HEK293 (cell line): ENCODE results near the gene KRTAP3-1.

ENCODE experiments used
- CTCF ChIA-PET: fragments of 350-600 bp; formaldehyde crosslinking; extraction: SDS; loops from one replicate; lab custom pipeline; 2021; ENCODE audit warnings: antibody characterized with exemption; lab: Yijun Ruan, JAX
- POLR2A ChIA-PET: fragments of 300-600 bp; formaldehyde crosslinking; extraction: SDS; loops from one replicate; lab custom pipeline; 2020; ENCODE audit warnings: antibody characterized with exemption, inconsistent platforms; lab: Yijun Ruan, JAX
- H3K27ac ChIP-seq: fragments of 200-500 bp; sonication (Bioruptor generic); 2 replicates; pipeline ENCODE4 v1.5.1; 2014; ENCODE audit warnings: low read depth, low read length, control low read depth, inconsistent platforms; ENCODE audit errors: extremely low read depth
- H3K36me3 ChIP-seq, 2 experiments: fragments of 200-500 bp in 1 of 2; sonication (Bioruptor generic) in 1 of 2; 1 replicate in 1 of 2; 2 replicates in 1 of 2; pipeline ENCODE4 v1.5.1; 2014 to 2017; ENCODE audit warnings: inconsistent platforms in 2 of 2, low read length in 2 of 2; ENCODE audit not compliant: control insufficient read depth in 2 of 2, insufficient read depth in 1 of 2
- H3K4me1 ChIP-seq: fragments of 200-500 bp; sonication (Bioruptor generic); 2 replicates; pipeline ENCODE4 v1.5.1; 2014; ENCODE audit warnings: mild to moderate bottlenecking, low read length, inconsistent platforms; ENCODE audit not compliant: control insufficient read depth, insufficient read depth
- H3K4me3 ChIP-seq: 2 replicates; pipeline ENCODE4 v1.5.1; 2011; ENCODE audit warnings: low read depth, mild to moderate bottlenecking, control low read depth, low read length, moderate library complexity
- H3K9me3 ChIP-seq: fragments of 200-500 bp; sonication (Bioruptor generic); 2 replicates; pipeline ENCODE4 v1.5.1; 2014; ENCODE audit warnings: low read depth, low read length, inconsistent platforms; ENCODE audit not compliant: control insufficient read depth, insufficient read depth
- AEBP2 ChIP-seq: fragments of 450-650 bp; formaldehyde crosslinking; IDR thresholded peaks from 2 replicates; pipeline ENCODE4 v1.5.1; 2016; ENCODE audit warnings: missing biosample characterization, missing genetic modification characterization, borderline replicate concordance
- GLIS2 ChIP-seq: fragments of 450-650 bp; formaldehyde crosslinking; IDR thresholded peaks from 2 replicates; pipeline ENCODE4 v1.5.1; 2016; ENCODE audit warnings: missing biosample characterization, missing genetic modification characterization
- IKZF3 ChIP-seq: fragments of 450-650 bp; IDR thresholded peaks from 2 replicates; pipeline ENCODE4 v1.5.0; 2018; ENCODE audit warnings: missing biosample characterization, mild to moderate bottlenecking, missing genetic modification characterization, moderate library complexity
- INSM2 ChIP-seq: fragments of 450-650 bp; formaldehyde crosslinking; IDR thresholded peaks from 2 replicates; pipeline ENCODE4 v1.5.1; 2016; ENCODE audit warnings: missing biosample characterization, missing genetic modification characterization
- KLF16 ChIP-seq: fragments of 450-650 bp; formaldehyde crosslinking; IDR thresholded peaks from 2 replicates; pipeline ENCODE4 v1.5.1; 2017; ENCODE audit warnings: missing biosample characterization, missing genetic modification characterization
- MEIS1 ChIP-seq: sonication (generic); formaldehyde crosslinking; IDR thresholded peaks from 2 replicates; pipeline ENCODE4 v1.8.1; 2022; ENCODE audit warnings: missing genetic modification reagents, mild to moderate bottlenecking, borderline replicate concordance
- OSR2 ChIP-seq: fragments of 450-650 bp; formaldehyde crosslinking; IDR thresholded peaks from 2 replicates; pipeline ENCODE4 v1.5.1; 2016; ENCODE audit warnings: missing biosample characterization, missing genetic modification characterization
- OVOL3 ChIP-seq: fragments of 450-650 bp; formaldehyde crosslinking; IDR thresholded peaks from 2 replicates; pipeline ENCODE4 v1.5.1; 2016; ENCODE audit warnings: missing biosample characterization, missing genetic modification characterization
- REST ChIP-seq: fragments of 450-650 bp; formaldehyde crosslinking; IDR thresholded peaks from 2 replicates; pipeline ENCODE4 v1.5.1; 2016; ENCODE audit warnings: missing biosample characterization, missing genetic modification characterization
- SALL2 ChIP-seq: fragments of 450-650 bp; formaldehyde crosslinking; IDR thresholded peaks from 2 replicates; pipeline ENCODE4 v1.5.0; 2017; ENCODE audit warnings: missing biosample characterization, mild to moderate bottlenecking, missing genetic modification characterization, borderline replicate concordance
- SCRT2 ChIP-seq: fragments of 450-650 bp; formaldehyde crosslinking; IDR thresholded peaks from 2 replicates; pipeline ENCODE4 v1.5.1; 2016; ENCODE audit warnings: missing biosample characterization, missing genetic modification characterization
- SETDB1 ChIP-seq: IDR thresholded peaks from one replicate; pipeline ENCODE4 v1.6.1; 2017; ENCODE audit warnings: mild to moderate bottlenecking, low read length, moderate library complexity, mixed read lengths; ENCODE audit not compliant: insufficient read length
- WT1 ChIP-seq: fragments of 450-650 bp; formaldehyde crosslinking; IDR thresholded peaks from 2 replicates; pipeline ENCODE4 v1.5.1; 2016; ENCODE audit warnings: missing biosample characterization, missing genetic modification characterization
- ZBTB6 ChIP-seq: fragments of 450-650 bp; formaldehyde crosslinking; IDR thresholded peaks from 2 replicates; pipeline ENCODE4 v1.5.1; 2017; ENCODE audit warnings: missing biosample characterization, missing genetic modification characterization
- ZFP41 ChIP-seq: fragments of 450-650 bp; formaldehyde crosslinking; IDR thresholded peaks from 2 replicates; pipeline ENCODE4 v1.5.1; 2016; ENCODE audit warnings: missing biosample characterization, missing genetic modification characterization, borderline replicate concordance
- ZNF132 ChIP-seq: fragments of 450-650 bp; formaldehyde crosslinking; IDR thresholded peaks from 2 replicates; pipeline ENCODE4 v1.5.1; 2017; ENCODE audit warnings: missing biosample characterization, missing genetic modification characterization, borderline replicate concordance
- ZNF174 ChIP-seq: fragments of 450-650 bp; formaldehyde crosslinking; IDR thresholded peaks from 2 replicates; pipeline ENCODE4 v1.5.0; 2017; ENCODE audit warnings: missing biosample characterization, mild to moderate bottlenecking, missing genetic modification characterization
- ZNF2 ChIP-seq: fragments of 450-650 bp; formaldehyde crosslinking; IDR thresholded peaks from 2 replicates; pipeline ENCODE4 v1.5.1; 2016; ENCODE audit warnings: missing biosample characterization, missing genetic modification characterization
- ZNF266 ChIP-seq: fragments of 450-650 bp; formaldehyde crosslinking; IDR thresholded peaks from 2 replicates; pipeline ENCODE4 v1.5.1; 2016; ENCODE audit warnings: missing biosample characterization, missing genetic modification characterization, low read depth
- ZNF292 ChIP-seq: fragments of 450-650 bp; formaldehyde crosslinking; IDR thresholded peaks from 2 replicates; pipeline ENCODE4 v1.5.1; 2016; ENCODE audit warnings: low read depth, missing biosample characterization, missing genetic modification characterization, borderline replicate concordance
- ZNF501 ChIP-seq: fragments of 450-650 bp; formaldehyde crosslinking; IDR thresholded peaks from 2 replicates; pipeline ENCODE4 v1.5.1; 2016; ENCODE audit warnings: missing biosample characterization, missing genetic modification characterization
- ZNF514 ChIP-seq: fragments of 450-650 bp; formaldehyde crosslinking; IDR thresholded peaks from 2 replicates; pipeline ENCODE4 v1.5.1; 2016; ENCODE audit warnings: missing biosample characterization, missing genetic modification characterization
- ZNF548 ChIP-seq: fragments of 450-650 bp; formaldehyde crosslinking; IDR thresholded peaks from 2 replicates; pipeline ENCODE4 v1.5.1; 2016; ENCODE audit warnings: missing biosample characterization, missing genetic modification characterization
- ZNF621 ChIP-seq: fragments of 450-650 bp; formaldehyde crosslinking; IDR thresholded peaks from 2 replicates; pipeline ENCODE4 v1.5.1; 2017; ENCODE audit warnings: missing biosample characterization, missing genetic modification characterization
- ZNF677 ChIP-seq: fragments of 450-650 bp; IDR thresholded peaks from 2 replicates; pipeline ENCODE4 v1.5.0; 2018; ENCODE audit warnings: missing biosample characterization, mild to moderate bottlenecking, missing genetic modification characterization, moderate library complexity
- ZNF747 ChIP-seq: fragments of 450-650 bp; formaldehyde crosslinking; IDR thresholded peaks from 2 replicates; pipeline ENCODE4 v1.5.1; 2016; ENCODE audit warnings: missing biosample characterization, missing genetic modification characterization
- ZNF776 ChIP-seq: fragments of 450-650 bp; formaldehyde crosslinking; IDR thresholded peaks from 2 replicates; pipeline ENCODE4 v1.5.0; 2017; ENCODE audit warnings: missing biosample characterization, missing genetic modification characterization, borderline replicate concordance

The KRTAP3-1 gene

GRCh38 chr17:41012326-41013120, 3.6 kb upstream of the KRTAP3-1 start:
- H3K27ac ChIP-seq = no peak overlapping the region
- POLR2A ChIA-PET = no interaction called here
- no peak for TF ChIP-seq ZBTB6 (tag by site-specific recombination)
- TF ChIP-seq IKZF3 (tag by site-specific recombination) = no peak
- no peak for TF ChIP-seq ZNF174
- no peak for TF ChIP-seq SETDB1
- no peak for TF ChIP-seq OVOL3 (tag by site-specific recombination)
- TF ChIP-seq AEBP2 (tag by site-specific recombination) = no peak
- no peak for TF ChIP-seq SCRT2
- TF ChIP-seq ZFP41 = no peak
- no peak for TF ChIP-seq ZNF266 (tag by site-specific recombination)
- no peak for TF ChIP-seq ZNF621 (tag by site-specific recombination)
- TF ChIP-seq WT1 (tag by site-specific recombination) = no peak
- no peak for TF ChIP-seq SALL2 (tag by site-specific recombination)

GRCh38 chr17:41010441-41010840, 1.5 kb upstream of the KRTAP3-1 start:
- CTCF ChIA-PET = interaction anchor here (0.7 kb wide), 1 partner anchor 44 kb away, joined by 3 read pairs; no protein-coding TSS in a partner anchor

More at GRCh38 chr17:41012326-41013120, 3.6 kb upstream of the KRTAP3-1 start:
- no peaks in the 10 kb centered on the region for H3K4me1 ChIP-seq
- H3K36me3 ChIP-seq = no peaks in the 10 kb centered on the region
- CTCF ChIA-PET = no interaction called here
- H3K9me3 ChIP-seq = no peaks in the 10 kb centered on the region
- no peak overlapping the region for H3K4me3 ChIP-seq

More at GRCh38 chr17:41010441-41010840, 1.5 kb upstream of the KRTAP3-1 start:
- TF ChIP-seq MEIS1 (CRISPR knock-in tag) = no peak
- TF ChIP-seq ZNF2 = no peak
- TF ChIP-seq KLF16 (tag by site-specific recombination) = no peak
- no peak for TF ChIP-seq ZNF292 (tag by site-specific recombination)
- no peak for TF ChIP-seq OSR2
- TF ChIP-seq ZNF747 = no peak
- no peak for TF ChIP-seq ZNF677 (tag by site-specific recombination)
- TF ChIP-seq INSM2 (tag by site-specific recombination) = no peak
- no peak for TF ChIP-seq ZNF501
- no peak for TF ChIP-seq ZNF514 (tag by site-specific recombination)
- no peak for TF ChIP-seq ZNF776 (tag by site-specific recombination)
- TF ChIP-seq GLIS2 (tag by site-specific recombination) = no peak
- no peak for TF ChIP-seq ZNF548 (tag by site-specific recombination)
- no peak for TF ChIP-seq REST (tag by site-specific recombination)
- TF ChIP-seq ZNF132 = no peak
- Histone ChIP-seq H3K27ac (no peak overlapping the region), H3K36me3 (no peaks in the 10 kb centered on the region), H3K4me3 (no peak overlapping the region), H3K9me3 (no peaks in the 10 kb centered on the region), H3K4me1 (no peaks in the 10 kb centered on the region)
- POLR2A ChIA-PET = no interaction called here
